ENCODE results near the gene WWOX. TPM values are rescaled to one million over a fixed set of nuclear protein-coding genes. Genes with fewer than 3 reads are reported as not detected.

WWOX gene
- total RNA-seq, 1 experiment from 2014 or later: 35.6 TPM

GRCh38 chr16:78953526-78953925, 854.1 kb downstream of the WWOX start:
- H3K9me3 ChIP-seq (ENCODE audit: insufficient read depth, low read depth): no peaks in the 10 kb centered on the region
- no peak for TF ChIP-seq EZH2 (IDR thresholded peaks at IDR 0.05; ENCODE audit: low read depth)
- TF ChIP-seq CTCF (conservative IDR thresholded peaks at IDR 0.05): no peak
- H3K4me1 ChIP-seq (replicated peaks; ENCODE audit: insufficient read depth): 0 out of 2 replicates have a peak, but pooled peaks cover 10% of the 10 kb centered on the region
- no peaks in the 10 kb centered on the region for H4K20me1 ChIP-seq (ENCODE audit: insufficient read depth)
- no peaks in the 10 kb centered on the region for H3K79me2 ChIP-seq (ENCODE audit: low read depth)
- H3F3A ChIP-seq (ENCODE audit: insufficient read depth, low read depth): no peaks in the 10 kb centered on the region
- DNase-seq: no peak
- no peak overlapping the region for H3K4me2 ChIP-seq
- no peak overlapping the region for H3K27ac ChIP-seq
- no peaks in the 10 kb centered on the region for H3K9me2 ChIP-seq (ENCODE audit: insufficient read depth)
- H3K27me3 ChIP-seq (ENCODE audit: insufficient read depth, low read depth): no peaks in the 10 kb centered on the region
- no peak overlapping the region for H2AFZ ChIP-seq
- intact Hi-C loops (cut with micrococcal nuclease; ENCODE audit: unreplicated experiment): no loop called here
- H3K36me3 ChIP-seq (ENCODE audit: low read depth): no peaks in the 10 kb centered on the region
- CTCF ChIA-PET: no interaction called here
- no peak overlapping the region for H3K4me3 ChIP-seq
- POLR2A ChIA-PET (ENCODE audit: unreplicated experiment): no interaction called here
- no TSS peak for BruUV-seq (replicated peaks)

GRCh38 chr16:78955206-78955605, 855.8 kb downstream of the WWOX start:
- TF ChIP-seq EZH2 (IDR thresholded peaks at IDR 0.05; ENCODE audit: low read depth) (no peak), CTCF (conservative IDR thresholded peaks at IDR 0.05) (no peak)
- H3K9me3 ChIP-seq (ENCODE audit: insufficient read depth, low read depth): no peaks in the 10 kb centered on the region
- no peak overlapping the region for H3K4me3 ChIP-seq
- H3K4me2 ChIP-seq: no peak overlapping the region
- BruUV-seq (replicated peaks): no TSS peak
- no peaks in the 10 kb centered on the region for H3F3A ChIP-seq (ENCODE audit: insufficient read depth, low read depth)
- no peaks in the 10 kb centered on the region for H3K27me3 ChIP-seq (ENCODE audit: insufficient read depth, low read depth)
- no peak overlapping the region for H2AFZ ChIP-seq
- H3K9me2 ChIP-seq (ENCODE audit: insufficient read depth): no peaks in the 10 kb centered on the region
- H3K79me2 ChIP-seq (ENCODE audit: low read depth): no peaks in the 10 kb centered on the region
- ChIA-PET CTCF (no interaction called here), POLR2A (ENCODE audit: unreplicated experiment) (no interaction called here)
- intact Hi-C loops (cut with micrococcal nuclease; ENCODE audit: unreplicated experiment): no loop called here
- no peak overlapping the region for H3K27ac ChIP-seq
- H3K36me3 ChIP-seq (ENCODE audit: low read depth): no peaks in the 10 kb centered on the region
- H4K20me1 ChIP-seq (ENCODE audit: insufficient read depth): no peaks in the 10 kb centered on the region
- H3K4me1 ChIP-seq (replicated peaks; ENCODE audit: insufficient read depth): 0 out of 2 replicates have a peak, but pooled peaks cover 10% of the 10 kb centered on the region
- no peak for DNase-seq

- Histone ChIP-seq H3K4me1 (replicated peaks; ENCODE audit: insufficient read depth) (0 out of 2 replicates have a peak, but pooled peaks cover 10% of the 10 kb centered on the region), H3K4me2 (0 out of 2 replicates have a peak overlapping the region, but pooled peaks have one; percentile 66), H3K9me2 (ENCODE audit: insufficient read depth) (no peaks in the 10 kb centered on the region), H3K4me3 (no peak overlapping the region), H4K20me1 (ENCODE audit: insufficient read depth) (no peaks in the 10 kb centered on the region), H2AFZ (no peak overlapping the region), H3K36me3 (ENCODE audit: low read depth) (no peaks in the 10 kb centered on the region), H3K79me2 (ENCODE audit: low read depth) (no peaks in the 10 kb centered on the region), H3K9me3 (ENCODE audit: insufficient read depth, low read depth) (no peaks in the 10 kb centered on the region), H3K27ac (peak overlapping the region; percentile 35; the same call in 1 of the 2 replicates), H3K27me3 (ENCODE audit: insufficient read depth, low read depth) (no peaks in the 10 kb centered on the region), H3F3A (ENCODE audit: insufficient read depth, low read depth) (no peaks in the 10 kb centered on the region)
- intact Hi-C loops (cut with micrococcal nuclease; ENCODE audit: unreplicated experiment): no loop called here
- BruUV-seq (replicated peaks): no TSS peak
- DNase-seq: no peak
- TF ChIP-seq EZH2 (IDR thresholded peaks at IDR 0.05; ENCODE audit: low read depth) (no peak), CTCF (conservative IDR thresholded peaks at IDR 0.05) (no peak)
- CTCF ChIA-PET: no interaction called here
- POLR2A ChIA-PET (ENCODE audit: unreplicated experiment): no interaction called here
Observed at GRCh38 chr16:78956859-78957258, 857.4 kb downstream of the WWOX start.

All from PC-9 (cell line).